GM20000 (cell line): ENCODE measurements around the gene NLGN4X.

ENCODE experiments used
- DNase-seq: peaks from one replicate; pipeline ENCODE4 v3.0.0; 2012; ENCODE audit warnings: low spot score
- CTCF ChIP-seq: IDR thresholded peaks from 2 replicates; pipeline ENCODE4 v1.5.1; 2012; ENCODE audit warnings: mild to moderate bottlenecking, control low read depth; ENCODE audit errors: extremely low read depth, missing control alignments

NLGN4X gene

GRCh38 chrX:6226596-6227452 lies 1.8 kb downstream of the NLGN4X start:
- no peak for TF ChIP-seq CTCF
- no peak for DNase-seq

DNA sequence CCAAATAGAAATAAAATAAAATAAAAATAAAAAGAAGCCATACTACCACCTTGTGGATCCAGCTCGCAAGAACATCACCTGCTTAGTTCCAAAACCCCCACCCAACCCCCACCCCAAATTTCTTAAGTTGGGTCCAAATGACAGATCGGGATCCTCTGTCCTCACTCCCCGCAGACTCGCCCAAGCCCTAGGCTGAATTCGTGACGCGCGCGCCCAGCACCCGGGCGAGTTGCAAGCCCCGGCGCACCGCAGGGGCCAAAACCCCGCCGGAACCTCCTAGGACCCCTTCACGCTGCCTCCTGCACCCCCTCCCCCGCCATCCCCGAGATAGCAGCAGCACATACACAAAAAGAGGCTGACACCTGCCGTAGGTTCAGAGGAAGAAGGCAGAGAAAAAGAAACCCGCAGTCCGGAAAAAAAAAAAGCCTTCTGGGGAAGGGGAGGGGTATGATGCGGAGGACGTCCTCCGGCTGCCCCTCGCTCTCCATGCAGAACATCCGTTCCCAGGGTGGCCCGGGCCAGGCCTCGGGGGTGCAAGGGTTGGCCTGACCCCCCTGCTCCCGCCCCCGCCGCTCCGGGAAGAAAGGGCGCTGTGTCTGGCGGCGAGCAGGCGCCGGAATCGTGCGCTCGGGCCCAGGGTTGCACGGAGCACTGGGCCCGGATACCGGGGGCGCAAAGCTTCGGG lies 2.6 kb downstream of the NLGN4X start:
- no peak for TF ChIP-seq CTCF
- no peak for DNase-seq

DNA sequence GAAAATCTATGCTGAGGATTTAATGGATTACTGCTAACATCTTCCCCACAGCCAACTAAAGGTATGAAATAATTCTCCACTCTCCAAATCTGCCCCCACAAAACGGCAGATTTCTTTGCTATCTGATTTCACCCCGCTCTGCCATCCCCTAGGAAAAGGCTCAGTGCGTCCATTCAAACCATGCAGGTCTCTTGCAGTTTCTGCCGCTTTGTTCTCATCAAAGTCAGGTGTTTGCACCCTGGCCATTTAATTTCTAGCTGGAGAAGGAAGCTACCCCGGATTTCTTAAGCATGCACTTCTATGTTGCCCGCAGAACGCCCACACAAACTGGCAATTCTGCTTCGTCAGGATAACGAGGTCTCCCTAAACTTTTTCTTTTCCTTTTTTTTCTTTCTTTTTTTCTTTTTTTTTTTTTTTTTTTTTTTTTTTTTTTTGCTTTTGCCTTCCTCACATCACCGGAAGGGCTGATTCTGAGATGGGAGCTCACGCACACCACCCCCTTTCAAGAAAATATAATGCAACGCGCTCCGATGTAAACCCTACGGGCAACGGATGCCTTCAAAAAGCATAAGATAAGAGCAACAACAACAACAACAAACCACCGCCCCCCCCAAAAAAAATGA lies 3.3 kb downstream of the NLGN4X start:
- DNase-seq = no peak

GRCh38 chrX:6223516-6223915 lies 5.2 kb downstream of the NLGN4X start:
- TF ChIP-seq CTCF = no peak
- no peak for DNase-seq

More for the DNA sequence above, 3.3 kb downstream of the NLGN4X start:
- no peak for TF ChIP-seq CTCF

DNA sequence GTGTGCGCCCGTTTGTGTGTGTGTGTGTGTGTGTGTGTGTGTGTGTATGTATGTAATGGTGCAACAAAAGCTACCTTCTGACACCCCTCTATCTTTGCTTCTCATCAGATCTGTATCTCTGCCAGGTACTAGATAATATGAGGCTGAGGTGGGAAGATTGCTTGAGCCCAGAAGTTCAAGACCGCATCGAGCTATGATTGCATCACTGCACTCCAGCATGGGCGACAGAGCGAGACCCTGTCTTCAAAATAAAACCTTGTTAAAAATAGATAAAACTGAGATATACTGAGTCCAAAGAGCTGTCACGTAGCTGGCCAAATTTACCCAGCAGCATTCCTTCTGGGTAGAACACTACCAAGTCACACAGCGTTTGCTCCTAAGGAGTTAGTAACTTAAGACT lies 18.4 kb downstream of the NLGN4X start:
- no peak for DNase-seq
- no peak for TF ChIP-seq CTCF

GRCh38 chrX:6203462-6204215 lies 25.0 kb downstream of the NLGN4X start:
- no peak for DNase-seq
- TF ChIP-seq CTCF = no peak
